Common myeloid progenitor, CD34-positive (primary cell): ENCODE measurements around the gene FANCC.
A peak's percentile ranks its signal among the peaks of the same experiment; 100 is the strongest.

Source experiments
- CTCF ChIA-PET: fragments of 350-600 bp; sonication (Branson Sonifier 250); formaldehyde crosslinking; loops from one replicate; lab custom pipeline; 2021; ENCODE audit warnings: antibody characterized with exemption; lab: Charles Lee
- POLR2A ChIA-PET: fragments of 350-600 bp; sonication (Branson Sonifier 250); formaldehyde crosslinking; loops from one replicate; lab custom pipeline; 2021; ENCODE audit warnings: antibody characterized with exemption; lab: Charles Lee
- DNase-seq, 3 donors: peaks; one replicate each; pipeline versions ENCODE4 v3.0.0 to v3.0.0-alpha.2; 2013
- H3K27ac ChIP-seq, 2 experiments: 1 replicate in 1 of 2; 2 replicates in 1 of 2; pipeline ENCODE4 v1.7.0; 2013; ENCODE audit warnings: inconsistent platforms in 2 of 2, low read length in 2 of 2, mild to moderate bottlenecking in 2 of 2, low read depth in 1 of 2, moderate library complexity in 1 of 2; ENCODE audit not compliant: severe bottlenecking in 2 of 2, insufficient read depth in 1 of 2, poor library complexity in 1 of 2
- H3K27me3 ChIP-seq, 5 experiments: replicated peaks in 2 of 5; 1 replicate in 3 of 5; 2 replicates in 2 of 5; pipeline versions ENCODE4 v1.6.1 to v1.7.0; 2013; ENCODE audit warnings: low read length in 4 of 5, mild to moderate bottlenecking in 2 of 5, moderate library complexity in 2 of 5, inconsistent platforms in 1 of 5; ENCODE audit not compliant: insufficient read depth in 5 of 5, control insufficient read depth in 4 of 5
- H3K36me3 ChIP-seq, 4 experiments: 1 replicate in 2 of 4; 2 replicates in 2 of 4; pipeline versions ENCODE4 v1.6.1 to v1.7.0; 2013; ENCODE audit warnings: low read length in 3 of 4, control low read depth in 1 of 4, mild to moderate bottlenecking in 1 of 4; ENCODE audit not compliant: control insufficient read depth in 4 of 4, insufficient read depth in 4 of 4
- H3K4me1 ChIP-seq, 4 experiments: 1 replicate in 3 of 4; 2 replicates in 1 of 4; pipeline versions ENCODE4 v1.6.1 to v1.7.1; 2013; ENCODE audit warnings: low read length in 3 of 4, mild to moderate bottlenecking in 3 of 4, control low read depth in 1 of 4, inconsistent platforms in 1 of 4, moderate library complexity in 1 of 4; ENCODE audit not compliant: control insufficient read depth in 4 of 4, insufficient read depth in 4 of 4; ENCODE audit errors: control extremely low read depth in 1 of 4
- H3K4me3 ChIP-seq, 7 experiments: 1 replicate in 4 of 7; 2 replicates in 3 of 7; pipeline versions ENCODE4 v1.5.1 to v1.7.0; 2013; ENCODE audit warnings: mild to moderate bottlenecking in 7 of 7, low read length in 6 of 7, moderate library complexity in 6 of 7, inconsistent platforms in 2 of 7, low read depth in 2 of 7, control low read depth in 1 of 7; ENCODE audit not compliant: insufficient read depth in 4 of 7, control insufficient read depth in 1 of 7; ENCODE audit errors: extremely low read depth in 1 of 7
- H3K9me3 ChIP-seq, 5 experiments: 1 replicate in 4 of 5; 2 replicates in 1 of 5; pipeline versions ENCODE4 v1.6.1 to v1.7.1; 2013; ENCODE audit warnings: low read length in 4 of 5, mild to moderate bottlenecking in 2 of 5, inconsistent platforms in 1 of 5, low read depth in 1 of 5, moderate library complexity in 1 of 5; ENCODE audit not compliant: control insufficient read depth in 4 of 5, insufficient read depth in 2 of 5; ENCODE audit errors: control extremely low read depth in 1 of 5
- WGBS: methylation state at CpG from one replicate; pipeline ENCODE4 v1.1.5; 2013; ENCODE audit not compliant: insufficient coverage; 5-methylcytosine and 5-hydroxymethylcytosine counted together

The FANCC gene

GRCh38 chr9:95171596-95171995 is 145.9 kb downstream of the FANCC start:
- WGBS: no CpG with 5 or more reads among the region's 1 CpG
- Histone ChIP-seq H3K27me3 (no peaks in the 10 kb centered on the region), H3K9me3 (peaks cover 0 to 11% (median 0%) of the 10 kb centered on the region in 5 experiments), H3K27ac (no peak overlapping the region), H3K4me1 (no peaks in the 10 kb centered on the region), H3K36me3 (peaks cover 0 to 5% (median 1%) of the 10 kb centered on the region in 4 experiments), H3K4me3 (no peak overlapping the region)
- POLR2A ChIA-PET: no interaction called here
- no peak for DNase-seq
- CTCF ChIA-PET: no interaction called here

GRCh38 chr9:95171001-95171400 is 146.5 kb downstream of the FANCC start:
- 100% methylated on average over 2 of the region's 4 CpGs for WGBS
- H3K36me3 ChIP-seq: peaks cover 0 to 5% (median 1%) of the 10 kb centered on the region in 4 experiments
- H3K4me1 ChIP-seq: no peaks in the 10 kb centered on the region
- ChIA-PET CTCF (no interaction called here), POLR2A (no interaction called here)
- H3K4me3 ChIP-seq: no peak overlapping the region
- no peak for DNase-seq
- peaks cover 0 to 11% (median 0%) of the 10 kb centered on the region in 5 experiments for H3K9me3 ChIP-seq
- H3K27me3 ChIP-seq: no peaks in the 10 kb centered on the region
- no peak overlapping the region for H3K27ac ChIP-seq

- peaks cover 0 to 5% (median 1%) of the 10 kb centered on the region in 4 experiments for H3K36me3 ChIP-seq
- no peaks in the 10 kb centered on the region for H3K4me1 ChIP-seq
- 67% methylated on average over 1 of the region's 4 CpGs for WGBS
- no peak overlapping the region for H3K27ac ChIP-seq
- H3K9me3 ChIP-seq: peaks cover 0 to 17% (median 0%) of the 10 kb centered on the region in 5 experiments
- no peaks in the 10 kb centered on the region for H3K27me3 ChIP-seq
- peak; percentile 24 to 55 (median 44) for DNase-seq
- ChIA-PET POLR2A (no interaction called here), CTCF (interaction anchor here (0.7 to 1.3 kb wide), 7 partner anchors 8 to 502 kb away, joined by 3 to 5 read pairs (median 3); no protein-coding TSS in a partner anchor)
- no peak overlapping the region for H3K4me3 ChIP-seq
Measured at GRCh38 chr9:95167998-95168397, 149.5 kb downstream of the FANCC start.

DNA sequence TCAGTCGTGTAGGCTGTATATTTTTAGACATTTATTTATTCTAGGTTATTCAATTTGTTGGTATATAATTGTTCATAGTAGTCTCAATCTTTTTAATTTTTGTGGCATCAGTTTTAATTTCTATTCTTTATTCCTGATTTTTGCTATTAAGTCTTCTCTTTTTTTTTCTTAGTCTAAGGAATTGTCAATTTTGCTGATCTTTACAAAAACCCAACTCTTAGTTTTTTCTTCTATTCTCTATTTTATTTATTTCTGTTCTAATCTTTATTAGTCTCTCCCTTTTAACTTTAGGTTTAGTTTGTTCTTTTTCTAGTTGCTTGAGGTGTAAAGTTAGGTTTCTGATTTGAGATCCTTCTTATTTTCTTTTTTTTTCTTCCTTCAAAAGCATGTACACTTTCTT is 152.5 kb downstream of the FANCC start:
- ChIA-PET CTCF (no interaction called here), POLR2A (no interaction called here)
- H3K27me3 ChIP-seq: no peaks in the 10 kb centered on the region
- peaks cover 0 to 5% (median 1%) of the 10 kb centered on the region in 4 experiments for H3K36me3 ChIP-seq
- H3K4me1 ChIP-seq: no peaks in the 10 kb centered on the region
- no peak overlapping the region for H3K27ac ChIP-seq
- no CpG with 5 or more reads among the region's 1 CpG for WGBS
- peaks cover 0 to 19% (median 0%) of the 10 kb centered on the region in 5 experiments for H3K9me3 ChIP-seq
- no peak for DNase-seq
- H3K4me3 ChIP-seq: no peak overlapping the region

DNA sequence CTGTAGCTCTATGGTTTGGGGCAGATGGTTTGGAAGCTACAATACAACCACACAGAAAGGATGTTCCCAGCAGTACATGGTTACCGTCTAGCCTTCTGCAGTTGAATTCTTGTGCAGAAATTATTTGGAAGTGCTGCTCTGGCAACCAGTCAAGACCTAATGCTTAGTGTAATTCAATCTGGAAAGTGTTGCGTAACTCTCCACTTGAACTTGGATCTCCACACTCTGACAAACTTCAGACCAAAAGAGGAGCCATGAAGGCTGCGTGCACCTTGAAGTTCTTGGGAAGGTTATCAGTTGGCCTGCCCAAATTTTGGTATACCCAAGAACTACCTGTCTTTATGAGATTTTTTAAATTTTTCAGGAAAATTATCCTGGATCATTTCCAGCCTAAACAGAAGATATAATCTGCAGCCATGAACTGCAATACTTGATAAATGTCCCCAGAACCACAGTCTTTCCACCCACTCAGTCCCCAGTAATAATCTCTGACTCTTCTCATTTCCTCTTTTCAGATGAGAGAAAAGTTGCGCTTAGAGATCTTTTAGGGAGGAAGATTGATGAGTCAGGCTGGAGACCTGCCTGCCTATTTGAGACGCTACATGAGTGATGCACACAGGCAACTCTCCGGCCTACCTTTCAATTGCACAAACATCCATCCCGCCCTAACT is 159.9 kb downstream of the FANCC start:
- Histone ChIP-seq H3K27me3 (no peaks in the 10 kb centered on the region), H3K9me3 (no peaks in the 10 kb centered on the region), H3K36me3 (no peaks in the 10 kb centered on the region), H3K4me1 (no peaks in the 10 kb centered on the region), H3K4me3 (no peak overlapping the region), H3K27ac (no peak overlapping the region)
- 77% methylated on average over 6 of the region's 7 CpGs for WGBS
- CTCF ChIA-PET: interaction anchor here (1.1 to 1.2 kb wide), 2 partner anchors 10 to 26 kb away, joined by 3 read pairs; no protein-coding TSS in a partner anchor
- DNase-seq: peak; percentile 2 to 62 (median 54)
- POLR2A ChIA-PET: no interaction called here

- ChIA-PET POLR2A (no interaction called here), CTCF (no interaction called here)
Measured at GRCh38 chr9:95156074-95156473, 161.4 kb downstream of the FANCC start.

GRCh38 chr9:95155220-95155619 is 162.3 kb downstream of the FANCC start:
- H3K36me3 ChIP-seq: peaks cover 0 to 2% (median 0%) of the 10 kb centered on the region in 4 experiments
- H3K9me3 ChIP-seq: no peaks in the 10 kb centered on the region
- no peaks in the 10 kb centered on the region for H3K27me3 ChIP-seq
- ChIA-PET POLR2A (no interaction called here), CTCF (interaction anchor here (0.7 kb wide), 1 partner anchor 373 kb away, joined by 3 read pairs; no protein-coding TSS in a partner anchor)
- H3K27ac ChIP-seq: no peak overlapping the region
- no CpG with 5 or more reads among the region's 3 CpGs for WGBS
- no peak overlapping the region for H3K4me3 ChIP-seq
- H3K4me1 ChIP-seq: no peaks in the 10 kb centered on the region
- no peak for DNase-seq

More at GRCh38 chr9:95156074-95156473, 161.4 kb downstream of the FANCC start:
- H3K4me3 ChIP-seq: no peak overlapping the region
- H3K27ac ChIP-seq: no peak overlapping the region
- WGBS: 100% methylated on average over 1 of the region's 2 CpGs
- H3K36me3 ChIP-seq: no peaks in the 10 kb centered on the region
- DNase-seq: no peak
- H3K27me3 ChIP-seq: no peaks in the 10 kb centered on the region
- H3K4me1 ChIP-seq: no peaks in the 10 kb centered on the region
- H3K9me3 ChIP-seq: no peaks in the 10 kb centered on the region
